HG03103 (cell line): ENCODE data around the gene ASB13.

ENCODE experiments used
- ATAC-seq: cut with Tn5 transposase; IDR thresholded peaks from one replicate; pipeline ENCODE4 v1.9.1; 2021; ENCODE audit warnings: low read depth; ENCODE audit not compliant: unreplicated experiment

The ASB13 gene

GRCh38 chr10:5609952-5610616 is 56.3 kb downstream of the ASB13 start:
- no peak for ATAC-seq

GRCh38 chr10:5608608-5609220 is 57.7 kb downstream of the ASB13 start:
- no peak for ATAC-seq

GRCh38 chr10:5607594-5607993 is 58.8 kb downstream of the ASB13 start:
- no peak for ATAC-seq

GRCh38 chr10:5606864-5607263 is 59.5 kb downstream of the ASB13 start:
- ATAC-seq, result no peak

- no peak for ATAC-seq
Observed at GRCh38 chr10:5606321-5606720, 60.1 kb downstream of the ASB13 start.

- ATAC-seq, result no peak
Observed at GRCh38 chr10:5604961-5605360, 61.4 kb downstream of the ASB13 start.

GRCh38 chr10:5604236-5604925 is 62.0 kb downstream of the ASB13 start:
- ATAC-seq, result no peak

GRCh38 chr10:5603848-5604170 is 62.6 kb downstream of the ASB13 start:
- ATAC-seq, result no peak

- ATAC-seq, result no peak
Observed at GRCh38 chr10:5603091-5603847, 63.1 kb downstream of the ASB13 start.

GRCh38 chr10:5601826-5602495 is 64.4 kb downstream of the ASB13 start:
- ATAC-seq, result no peak

- no peak for ATAC-seq
Observed at GRCh38 chr10:5600908-5601307, 65.5 kb downstream of the ASB13 start.

GRCh38 chr10:5599613-5600520 is 66.5 kb downstream of the ASB13 start:
- ATAC-seq, result no peak

GRCh38 chr10:5598085-5598690 is 68.2 kb downstream of the ASB13 start:
- ATAC-seq, result no peak

- no peak for ATAC-seq
Observed at GRCh38 chr10:5596611-5597341, 69.6 kb downstream of the ASB13 start.

GRCh38 chr10:5595994-5596471 is 70.4 kb downstream of the ASB13 start:
- ATAC-seq, result no peak

- ATAC-seq, result no peak
Observed at GRCh38 chr10:5595591-5595990, 70.8 kb downstream of the ASB13 start.

- ATAC-seq, result no peak
Observed at GRCh38 chr10:5595095-5595494, 71.3 kb downstream of the ASB13 start.

GRCh38 chr10:5594271-5595049 is 71.9 kb downstream of the ASB13 start:
- no peak for ATAC-seq
